ENCODE measurements around the gene KLF16.
A peak's percentile ranks its signal among the peaks of the same experiment; 100 is the strongest.
"Not testable (repeated sequence)": the region's sequence is repeated elsewhere in the genome, so short reads cannot be mapped to it uniquely, and the experiment has no call there.

KLF16 gene

DNA sequence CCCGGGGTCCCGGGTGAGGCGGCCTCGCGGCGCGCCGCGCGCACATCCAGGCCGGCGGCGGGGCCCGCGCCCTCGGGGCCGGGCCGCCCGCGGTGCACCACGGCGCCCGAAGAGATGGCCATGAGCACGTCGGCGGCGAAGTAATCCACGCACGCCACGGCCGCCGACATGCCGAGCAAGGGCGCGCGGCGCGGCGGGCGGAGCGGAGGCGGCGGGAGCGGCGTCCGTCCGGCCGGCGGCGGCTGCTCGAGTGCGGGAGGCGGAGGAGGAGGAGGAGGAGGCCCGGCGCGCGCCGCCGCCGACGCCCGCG, at the start of gene KLF16:
TSS of gene KLF16 (minus strand) at position 252 of the 310 bp plus-strand sequence. CDS start at position 170, 82 bp downstream.
- no peak for DNase-seq

DNA sequence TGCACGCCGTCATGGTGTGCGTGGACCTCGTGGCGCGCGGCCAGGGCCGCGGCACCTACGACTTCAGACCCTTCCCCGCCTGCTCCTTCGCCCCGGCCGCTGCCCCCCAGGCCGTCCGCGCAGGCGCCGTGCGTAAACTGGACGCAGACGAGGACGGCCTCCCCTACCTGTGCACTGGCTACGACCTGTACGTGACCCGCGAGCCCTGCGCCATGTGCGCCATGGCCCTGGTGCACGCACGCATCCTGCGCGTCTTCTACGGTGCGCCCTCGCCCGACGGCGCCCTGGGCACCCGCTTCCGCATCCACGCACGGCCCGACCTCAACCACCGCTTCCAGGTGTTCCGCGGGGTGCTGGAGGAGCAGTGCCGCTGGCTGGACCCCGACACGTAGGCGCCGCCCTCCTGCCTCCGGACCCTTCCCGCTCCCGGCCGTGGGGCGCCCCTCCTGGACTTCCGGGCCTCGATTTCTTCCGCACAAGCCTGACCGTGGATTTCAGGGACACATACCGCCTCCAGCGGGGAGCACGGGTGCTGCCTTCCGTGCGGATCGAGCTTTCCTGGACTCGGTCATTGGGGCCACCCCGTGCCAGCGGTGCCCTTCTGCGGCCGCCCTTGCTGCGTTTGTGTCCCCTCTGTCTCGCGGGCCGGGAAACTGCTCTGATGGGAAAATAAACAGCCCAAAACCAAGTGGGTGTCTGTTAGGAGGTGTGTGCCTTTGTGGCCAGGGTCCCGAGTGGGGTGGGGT, 49.6 kb upstream of the KLF16 start:
- no peak for DNase-seq

- DNase-seq: no peak
Measured at GRCh38 chr19:1911995-1912394, 48.6 kb upstream of the KLF16 start.

GRCh38 chr19:1911098-1911497, 47.7 kb upstream of the KLF16 start:
- DNase-seq: no peak

DNA sequence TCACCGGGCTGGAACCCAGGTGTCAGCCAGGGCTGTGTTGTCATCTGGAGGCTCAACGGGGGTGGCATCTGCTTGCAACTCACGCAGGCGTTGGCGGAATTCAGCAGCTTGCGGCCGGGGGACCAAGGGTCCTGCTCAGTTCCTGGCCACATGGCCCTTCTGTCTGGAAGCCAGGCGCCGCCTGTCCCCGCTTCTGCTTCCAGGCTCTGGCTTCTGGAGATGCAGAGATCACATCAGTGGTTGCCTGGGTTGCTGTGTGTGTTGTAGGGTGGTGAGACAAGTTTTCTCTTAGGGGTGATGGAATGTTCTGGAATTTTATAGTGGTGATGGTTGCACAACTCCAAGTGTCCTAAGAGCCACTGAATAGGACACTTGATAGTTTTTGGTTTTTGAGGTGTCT, 46.8 kb upstream of the KLF16 start:
- no peak for DNase-seq

- DNase-seq: no peak
Measured at GRCh38 chr19:1909761-1910080, 46.3 kb upstream of the KLF16 start.

DNA sequence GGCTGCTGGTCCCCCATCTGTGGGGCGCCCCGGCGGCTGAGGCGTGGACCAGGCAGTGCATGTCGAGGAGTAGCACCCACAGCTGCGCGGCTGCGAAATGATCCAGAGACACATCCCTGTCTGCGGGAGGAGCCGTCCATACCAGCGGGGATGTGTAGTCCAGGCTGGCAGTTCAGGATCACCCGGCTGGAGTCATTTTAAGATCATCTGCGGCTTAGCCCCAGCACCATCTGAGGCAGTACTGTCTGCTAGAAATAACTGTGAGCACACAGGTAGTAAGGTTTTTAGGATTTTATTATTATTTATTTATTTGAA, 44.9 kb upstream of the KLF16 start:
- no peak for DNase-seq

- DNase-seq: no peak
Measured at GRCh38 chr19:1907563-1908363, 44.4 kb upstream of the KLF16 start.

DNA sequence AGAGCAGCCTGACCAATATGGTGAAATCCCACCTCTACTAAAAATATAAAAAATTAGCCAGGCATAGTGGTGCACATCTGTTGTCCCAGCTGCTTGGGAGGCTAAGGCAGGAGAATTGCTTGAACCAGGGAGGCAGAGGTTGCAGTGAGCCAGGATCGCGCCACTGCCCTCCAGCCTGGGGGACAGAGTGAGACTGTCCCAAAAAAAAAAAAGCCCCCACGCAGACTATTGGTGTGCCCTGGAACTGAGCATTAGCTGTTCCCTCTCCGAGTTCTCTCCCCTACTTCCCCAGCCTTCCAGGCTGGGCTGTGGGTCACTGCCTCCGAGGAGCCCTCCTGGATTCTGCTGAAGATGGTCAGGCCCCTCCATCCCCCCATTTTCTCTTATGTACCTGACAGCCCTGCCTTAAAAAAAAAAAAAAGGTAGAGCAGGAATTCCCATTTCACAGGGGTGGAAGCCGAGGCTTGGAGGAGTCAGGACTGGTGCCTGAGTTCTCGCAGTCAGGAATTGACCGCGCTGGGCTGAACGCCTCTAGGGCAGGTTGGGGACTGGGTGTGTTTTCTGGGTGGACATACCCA, 43.7 kb upstream of the KLF16 start:
- DNase-seq: no peak

DNA sequence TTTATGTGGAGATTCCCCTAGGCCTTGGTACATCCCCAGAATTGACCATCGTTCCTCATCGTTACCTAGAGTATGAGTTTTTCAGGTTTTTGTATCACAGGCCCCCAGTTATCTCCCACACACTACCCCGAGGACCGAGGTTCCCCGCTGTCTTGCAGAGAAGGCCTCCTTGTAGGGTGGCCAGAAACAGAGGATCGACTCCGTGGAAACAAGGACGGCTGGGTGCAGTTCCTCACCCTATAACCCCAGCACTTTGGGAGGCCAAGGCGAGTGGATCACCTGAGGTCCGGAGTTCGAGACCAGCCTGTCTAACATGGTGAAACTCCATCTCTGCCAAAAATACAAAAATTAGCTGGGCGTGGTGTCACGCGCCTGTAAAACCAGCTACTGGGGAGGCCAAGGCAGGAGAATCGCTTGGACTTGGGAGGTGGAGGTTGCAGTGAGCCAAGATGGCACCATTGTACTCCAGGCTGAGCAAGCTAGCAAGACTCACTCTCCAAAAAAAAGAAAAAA, 42.5 kb upstream of the KLF16 start:
- DNase-seq: no peak

GRCh38 chr19:1905110-1905862, 41.9 kb upstream of the KLF16 start, which contains the start of the genes ADAT3 and SCAMP4:
TSS of gene ADAT3 (plus strand) at chr19:1905399. CDS start at chr19:1912048, 6,649 bp downstream.
TSS of gene SCAMP4 (plus strand) at chr19:1905399. CDS start at chr19:1915020, 9,621 bp downstream.
- peak; percentile 99 for DNase-seq

DNA sequence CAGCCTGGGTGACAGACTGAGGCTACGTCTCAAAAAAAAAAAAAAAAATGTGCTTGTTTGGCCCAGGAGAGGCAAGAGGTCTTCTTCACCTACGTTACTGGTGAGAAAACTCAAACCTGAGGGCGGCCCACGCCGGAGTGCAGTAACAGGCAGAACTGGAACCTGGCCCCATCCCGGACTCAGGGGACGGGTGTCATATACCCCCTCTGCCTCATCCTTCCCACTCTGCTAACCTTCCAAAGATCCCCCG, 41.4 kb upstream of the KLF16 start:
- DNase-seq: no peak

DNA sequence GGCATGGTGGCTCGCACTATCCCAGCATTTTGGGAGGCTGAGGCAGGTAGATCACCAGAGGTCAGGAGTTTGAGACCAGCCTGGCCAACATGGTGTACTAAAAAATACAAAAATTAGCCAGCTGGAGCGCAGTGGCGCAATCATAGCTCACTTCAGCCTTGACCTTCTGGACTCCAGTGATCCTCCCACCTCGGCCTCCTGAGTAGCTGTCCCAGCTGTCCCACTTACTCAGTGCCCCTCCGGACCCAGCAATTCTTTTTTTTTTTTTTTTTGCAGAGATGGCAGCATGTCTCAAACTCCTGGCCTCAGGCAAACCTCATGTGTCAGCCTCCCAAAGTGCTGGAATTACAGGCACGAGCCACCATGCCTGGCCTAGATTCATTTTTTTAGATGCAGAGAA, 39.5 kb upstream of the KLF16 start:
- DNase-seq: no peak

GRCh38 chr19:1901940-1902404, 38.6 kb upstream of the KLF16 start:
- no peak for DNase-seq

- no peak for DNase-seq
Measured at GRCh38 chr19:1896508-1896907, 33.1 kb upstream of the KLF16 start.

GRCh38 chr19:1893791-1894190, 30.4 kb upstream of the KLF16 start:
- DNase-seq: no peak

DNA sequence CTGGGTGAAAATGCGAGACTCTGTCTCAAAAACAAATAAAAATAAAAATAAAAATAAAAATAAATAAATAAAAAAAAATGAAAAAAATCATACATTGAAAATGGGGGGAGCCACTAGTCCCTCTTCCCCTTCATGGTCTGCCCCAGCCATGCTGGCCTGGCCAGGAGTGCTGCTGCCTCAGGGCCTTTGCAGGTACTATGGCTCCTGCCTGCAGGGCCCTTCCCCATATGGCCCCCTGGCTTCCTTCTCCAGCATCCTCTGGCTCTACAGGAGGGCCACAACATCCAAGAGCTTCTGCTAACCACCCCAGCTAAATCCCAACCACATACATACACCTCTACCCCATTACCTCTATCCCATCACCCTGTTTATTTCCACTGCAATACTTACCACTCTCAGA, 26.5 kb upstream of the KLF16 start:
- DNase-seq: no peak

DNA sequence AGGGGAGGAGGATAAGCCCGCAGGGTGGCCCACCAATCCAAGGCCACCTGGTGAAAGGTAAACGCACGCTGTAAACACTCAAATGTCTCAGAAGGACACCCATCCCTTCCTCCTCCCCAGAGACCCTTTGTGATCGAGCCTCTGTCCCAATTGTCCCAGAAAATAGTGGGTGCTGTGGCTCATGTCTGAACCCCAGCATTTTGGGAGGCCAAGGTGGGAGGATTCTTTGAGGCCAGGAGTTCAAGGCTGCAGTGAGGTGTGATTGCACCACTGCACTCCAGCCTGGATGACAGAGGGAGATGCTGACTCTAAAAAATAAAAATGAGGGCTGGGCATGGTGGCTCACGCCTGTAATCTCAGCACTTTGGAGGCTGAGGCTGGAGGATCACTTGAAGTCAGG, 25.0 kb upstream of the KLF16 start:
- DNase-seq: no peak

DNA sequence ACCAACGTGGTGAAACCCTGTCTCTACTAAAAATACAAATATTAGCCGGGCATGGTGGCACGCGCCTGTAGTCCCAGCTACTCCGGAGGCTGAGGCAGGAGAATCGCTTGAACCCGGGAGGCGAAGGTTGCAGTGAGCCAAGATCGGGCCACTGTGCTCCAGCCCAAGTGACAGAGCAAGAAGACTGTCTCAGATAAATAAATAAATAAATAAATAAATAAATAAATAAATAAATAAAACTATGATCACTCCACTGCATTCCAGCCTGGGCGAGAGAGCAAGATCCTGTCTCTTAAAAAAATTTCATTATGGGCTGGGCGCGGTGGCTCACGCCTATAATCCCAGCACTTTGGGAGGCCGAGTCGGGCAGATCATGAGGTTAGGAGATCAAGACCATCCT, 23.0 kb upstream of the KLF16 start:
- not testable (repeated sequence) for DNase-seq

DNA sequence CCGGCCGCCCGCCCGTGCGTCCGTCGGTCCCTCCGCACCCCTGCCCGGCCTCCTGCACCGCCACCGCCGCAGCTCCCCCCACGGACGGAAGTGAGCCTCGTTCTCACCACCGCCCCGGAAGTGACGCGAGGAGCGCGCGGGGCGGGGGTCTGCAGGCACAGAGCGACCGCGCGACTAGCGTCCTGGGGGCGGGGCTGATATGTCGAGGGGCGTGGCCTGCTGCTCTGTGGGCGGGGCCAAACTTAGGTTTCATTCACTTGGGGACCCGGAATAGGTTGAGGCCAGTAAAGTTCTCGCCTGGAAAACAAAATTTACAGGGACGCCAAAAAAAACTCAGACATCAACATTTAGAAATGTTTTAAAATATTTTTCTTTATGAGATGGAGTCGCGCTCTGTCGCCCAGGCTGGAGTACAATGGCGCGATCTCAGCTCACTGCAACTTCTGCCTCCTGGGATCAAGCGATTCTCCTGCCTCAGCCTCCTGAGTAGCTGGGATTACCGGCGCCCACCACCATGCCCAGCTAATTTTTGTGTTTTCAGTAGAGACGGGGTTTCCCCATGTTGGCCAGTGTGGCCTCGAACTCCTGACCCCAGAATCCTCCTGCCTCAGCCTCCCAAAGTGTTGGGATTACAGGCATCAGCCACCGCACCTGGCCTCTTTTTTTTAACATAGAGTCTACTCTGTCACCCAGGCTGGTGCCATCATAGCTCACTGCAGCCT, 22.2 kb upstream of the KLF16 start, which contains the start of gene ABHD17A:
TSS of gene ABHD17A (minus strand) at position 99 of the 722 bp plus-strand sequence. CDS start 3,930 bp downstream, outside the sequence.
- DNase-seq: peak; percentile 96

GRCh38 chr19:1884719-1885334, 21.4 kb upstream of the KLF16 start:
- DNase-seq: no peak

GRCh38 chr19:1884291-1884718, 20.9 kb upstream of the KLF16 start:
- DNase-seq: no peak
